Stimulated activated naive CD4-positive, alpha-beta T cell (primary cell): Measurements from ENCODE around the gene KPNA1.

Source experiments
- DNase-seq, 6 experiments: peaks; one replicate each; lab custom pipeline; 2025; lab: John Stamatoyannopoulos, UW

Gene KPNA1

DNA sequence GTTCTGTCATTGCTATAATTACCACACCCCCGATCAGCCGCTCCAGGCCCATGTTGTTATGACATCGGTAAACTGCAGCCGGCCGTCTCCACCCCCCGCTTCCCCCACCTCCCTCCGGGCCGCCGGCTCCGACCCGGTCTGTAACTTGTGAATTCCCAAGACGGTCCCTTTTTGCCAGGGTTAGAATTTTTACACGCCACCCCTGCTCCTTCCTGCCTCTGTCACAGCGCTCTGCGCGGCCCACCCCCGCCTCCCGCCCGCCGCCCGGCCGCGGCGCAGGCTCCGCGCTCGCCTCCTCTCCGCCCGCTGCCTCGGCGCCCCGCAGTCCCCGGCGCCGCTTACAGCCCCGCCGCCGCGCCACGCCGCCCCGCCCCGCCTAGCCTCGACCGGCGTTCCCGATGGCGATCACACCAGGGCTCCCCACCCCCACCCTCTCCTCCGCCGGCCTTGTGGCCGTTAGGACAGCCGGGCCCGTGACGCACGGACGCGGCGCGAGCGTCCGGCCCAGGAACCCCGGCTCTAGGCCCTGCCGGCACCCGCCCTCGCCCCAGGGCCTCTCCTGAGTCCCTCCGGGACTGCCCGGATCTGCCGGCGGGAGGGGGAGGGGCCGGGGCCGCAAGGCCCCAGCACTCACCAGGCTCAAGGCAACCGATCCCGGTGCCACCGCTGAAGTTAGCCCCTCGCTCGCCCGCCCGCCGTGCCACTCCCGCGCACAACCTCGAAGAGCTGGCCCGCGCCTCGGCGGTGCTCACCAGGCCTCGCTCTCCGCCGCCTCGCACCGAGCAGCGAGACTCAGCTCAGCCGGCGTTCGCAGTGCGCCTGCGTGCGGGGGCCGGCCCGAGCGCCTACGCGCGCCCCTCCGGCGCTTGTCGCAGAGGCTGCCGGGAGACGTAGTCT, at the start of gene KPNA1:
KPNA1 (minus strand) TSS at position 817 of the 897 bp plus-strand sequence. CDS start 18,374 bp downstream, outside the sequence.
- DNase-seq = peak; percentile 77 to 89 (median 80)

DNA sequence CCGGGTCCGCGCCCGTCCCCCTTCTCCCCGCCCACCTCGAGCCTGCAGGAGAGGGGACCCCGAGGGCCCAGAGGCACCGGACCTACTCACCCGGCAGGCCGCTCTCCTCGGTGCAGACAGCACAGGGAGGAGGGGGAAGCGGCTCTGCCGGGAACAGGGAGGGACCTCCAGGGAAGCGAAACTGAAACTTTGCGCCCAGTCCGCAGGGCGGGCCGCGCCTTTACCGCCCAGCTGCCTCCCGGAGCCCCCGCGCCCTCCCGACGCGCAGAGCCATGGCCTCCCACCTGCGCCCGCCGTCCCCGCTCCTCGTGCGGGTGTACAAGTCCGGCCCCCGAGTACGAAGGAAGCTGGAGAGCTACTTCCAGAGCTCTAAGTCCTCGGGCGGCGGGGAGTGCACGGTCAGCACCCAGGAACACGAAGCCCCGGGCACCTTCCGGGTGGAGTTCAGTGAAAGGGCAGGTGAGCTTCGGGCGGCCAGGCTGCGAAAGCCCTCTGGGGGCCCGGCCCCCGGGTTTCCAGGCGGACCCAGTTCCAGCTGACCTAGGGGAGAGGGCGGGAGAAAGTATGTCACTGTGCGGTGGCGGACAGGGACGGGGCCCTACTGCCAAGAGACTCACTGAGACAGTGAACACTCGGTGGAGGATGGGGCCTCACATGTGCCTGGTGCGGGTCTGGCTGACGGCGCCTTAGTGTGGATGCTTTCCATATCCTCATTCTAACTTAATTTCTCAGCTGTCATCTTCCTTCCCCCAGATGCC, 49.6 kb upstream of the KPNA1 start, which contains the start of the genes DTX3L and PARP9:
DTX3L (plus strand) TSS at position 184 of the 758 bp plus-strand sequence; CDS start at position 273, 89 bp downstream.
PARP9 (minus strand) TSS at position 146 of the 758 bp plus-strand sequence. CDS start 4,680 bp downstream, outside the sequence.
- DNase-seq = peak; percentile 62 to 83 (median 72)

DNA sequence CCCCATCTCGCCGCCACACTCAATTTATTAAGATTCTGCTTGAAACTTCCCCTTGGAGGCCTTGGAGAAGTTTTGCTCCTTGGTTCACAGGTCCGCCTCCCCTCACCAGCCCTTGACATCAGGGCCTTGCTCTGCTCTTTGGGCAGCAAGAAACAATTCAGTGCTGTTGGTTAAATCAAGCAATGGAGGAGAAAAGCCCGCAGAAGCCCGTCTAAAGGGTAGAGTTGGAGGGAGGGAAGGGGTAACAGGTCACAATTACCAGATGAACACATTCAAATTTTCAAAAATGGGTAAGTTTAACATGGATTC, 48.9 kb upstream of the KPNA1 start:
- no peak for DNase-seq

DNA sequence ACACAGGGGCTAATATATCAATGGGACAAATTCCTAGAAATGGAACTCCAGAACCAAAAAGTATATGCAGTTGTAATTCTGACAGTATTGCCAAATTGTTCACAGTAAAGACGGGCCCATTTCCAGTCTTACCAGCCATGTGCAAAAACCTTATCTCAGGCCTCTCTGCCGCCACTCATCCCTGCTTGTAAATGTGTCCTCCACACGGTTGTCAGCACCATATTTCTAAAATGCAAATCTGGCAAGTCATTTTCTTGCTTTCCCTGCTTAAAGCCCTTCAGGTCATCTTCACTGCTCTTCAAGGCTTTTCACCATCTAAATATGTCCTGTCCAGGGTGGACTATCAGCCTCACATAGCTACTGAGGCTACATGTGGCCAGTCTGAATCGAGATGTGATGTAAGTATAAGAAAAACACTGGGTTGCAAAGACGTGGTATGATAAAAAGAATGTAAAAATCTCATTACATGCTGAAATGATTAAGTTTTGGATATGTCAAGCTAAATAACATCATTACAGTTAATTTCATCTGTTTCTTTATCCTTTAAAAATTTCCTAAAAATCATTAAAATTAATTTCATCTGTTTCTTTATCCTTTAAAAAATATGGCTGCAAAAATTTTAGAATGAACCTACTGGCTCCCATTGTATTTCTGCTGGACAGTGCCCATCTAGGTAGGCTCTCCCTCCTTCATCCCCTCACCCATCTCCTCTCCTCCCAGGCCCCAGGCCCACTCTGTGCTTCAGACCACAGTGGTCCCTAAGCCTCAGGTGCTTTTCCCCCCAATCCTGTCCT, 48.4 kb upstream of the KPNA1 start:
- no peak for DNase-seq

DNA sequence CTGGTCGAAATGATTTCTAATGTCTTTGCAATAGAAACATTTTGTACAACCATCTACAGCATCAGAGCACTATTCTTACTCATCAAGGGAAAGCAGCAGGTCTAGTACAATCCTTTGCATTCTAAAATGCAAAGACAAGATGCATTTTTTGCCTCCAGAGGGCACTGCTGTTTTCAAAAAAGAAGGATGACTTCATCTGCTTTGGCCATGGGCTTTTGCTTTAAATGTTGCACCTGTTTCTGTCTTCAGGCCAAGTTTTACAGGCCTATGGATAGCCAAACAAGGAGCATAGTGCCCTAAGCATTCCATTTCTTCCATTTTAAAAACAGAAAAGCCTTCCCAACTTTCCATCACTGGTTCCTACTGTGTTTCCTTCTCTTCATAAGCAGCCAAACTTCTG, 45.9 kb upstream of the KPNA1 start:
- DNase-seq = peak in 5 of 6 experiments; percentile 16 to 70 (median 51)

DNA sequence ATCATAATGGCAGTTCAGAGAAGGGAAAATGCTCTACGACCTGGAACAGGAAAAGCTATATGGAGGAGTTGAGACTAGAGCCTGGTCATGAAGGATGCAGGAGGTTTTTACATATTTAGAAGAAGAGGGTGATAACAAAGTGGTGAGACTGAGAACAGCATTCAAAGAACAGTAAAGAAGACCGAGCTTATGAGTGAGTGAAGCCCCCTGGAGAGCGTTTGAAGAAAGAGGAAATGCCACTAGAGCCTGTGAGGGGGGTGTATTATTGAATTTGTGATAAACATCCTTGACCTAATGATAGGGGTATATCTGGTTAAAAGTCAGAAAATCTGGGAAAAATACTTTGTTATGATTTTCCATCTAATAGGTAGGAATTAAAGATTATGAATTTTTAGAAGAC, 45.2 kb upstream of the KPNA1 start:
- no peak for DNase-seq

DNA sequence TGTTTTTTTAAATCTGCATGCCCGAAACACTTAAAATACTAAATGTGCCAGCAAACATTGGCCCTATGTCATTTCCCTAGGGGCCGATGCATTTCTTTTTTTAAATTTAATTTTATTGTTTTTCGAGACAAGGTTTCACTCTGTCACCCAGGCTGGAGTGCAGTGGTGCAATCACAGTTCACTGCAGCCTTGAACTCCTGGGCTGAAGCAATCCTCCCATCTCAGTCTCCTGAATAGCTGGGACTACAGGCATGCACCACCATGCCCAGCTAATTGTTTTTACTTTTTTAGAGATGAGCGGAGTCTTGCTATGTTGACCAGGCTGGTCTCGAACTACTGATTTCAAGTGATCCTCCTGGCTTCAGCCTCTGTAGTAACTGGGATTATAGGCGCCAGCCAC, 43.9 kb upstream of the KPNA1 start:
- DNase-seq = no peak

DNA sequence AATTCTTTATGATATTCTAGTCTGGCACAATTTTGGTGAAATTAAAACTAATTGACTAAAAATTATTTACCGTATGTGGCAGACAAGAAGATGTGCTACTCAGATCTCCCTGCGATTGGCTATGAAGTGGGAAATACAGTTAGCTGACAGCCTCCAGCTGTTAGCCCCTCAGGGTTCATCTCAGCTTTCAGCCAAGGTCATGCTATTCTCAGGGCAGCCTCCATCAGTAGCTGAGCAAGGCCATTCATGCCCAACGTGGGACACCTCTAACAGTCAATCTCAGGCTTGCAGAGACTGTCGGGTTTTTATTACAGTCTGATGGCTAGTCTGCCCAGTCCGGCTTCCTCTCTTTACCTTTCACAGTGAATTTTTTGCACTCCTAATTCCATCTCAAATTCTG, 42.6 kb upstream of the KPNA1 start:
- DNase-seq = no peak

DNA sequence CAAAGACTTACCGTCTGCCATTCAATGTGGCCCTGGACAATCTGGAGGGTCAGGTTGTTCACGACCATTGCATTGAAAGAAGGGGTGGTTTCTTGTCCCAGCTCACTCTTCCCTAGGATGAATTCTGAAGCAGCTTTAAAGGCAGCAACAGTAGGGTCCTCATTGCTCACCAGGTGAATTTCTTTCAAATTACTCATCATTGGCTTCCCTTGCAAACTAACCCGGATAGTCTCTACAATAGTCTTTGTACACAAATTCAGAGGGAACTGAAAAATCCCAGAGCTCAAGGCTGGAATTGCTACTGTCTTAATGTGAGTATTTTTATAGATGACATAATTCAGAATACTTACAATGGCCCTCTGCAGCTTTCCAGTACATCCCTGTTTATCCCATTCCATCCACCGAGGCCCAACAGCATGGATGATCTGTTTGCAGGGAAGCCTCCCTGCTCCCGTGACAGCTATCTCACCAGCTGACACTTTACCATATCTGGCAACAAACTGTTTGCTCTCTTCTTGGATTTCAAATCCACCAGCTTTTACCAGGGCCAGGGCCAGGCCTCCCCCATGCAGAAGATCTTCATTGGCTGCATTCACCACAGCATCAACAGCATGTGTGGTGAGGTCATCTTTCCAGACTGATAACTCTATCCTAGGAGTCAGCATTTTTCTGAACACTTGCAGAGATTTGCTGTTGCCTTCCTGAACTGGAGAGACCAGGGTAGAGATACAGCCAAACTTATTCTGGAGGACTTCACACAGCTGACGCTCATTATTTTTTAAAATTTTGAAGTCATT, 40.7 kb upstream of the KPNA1 start:
- no peak for DNase-seq

DNA sequence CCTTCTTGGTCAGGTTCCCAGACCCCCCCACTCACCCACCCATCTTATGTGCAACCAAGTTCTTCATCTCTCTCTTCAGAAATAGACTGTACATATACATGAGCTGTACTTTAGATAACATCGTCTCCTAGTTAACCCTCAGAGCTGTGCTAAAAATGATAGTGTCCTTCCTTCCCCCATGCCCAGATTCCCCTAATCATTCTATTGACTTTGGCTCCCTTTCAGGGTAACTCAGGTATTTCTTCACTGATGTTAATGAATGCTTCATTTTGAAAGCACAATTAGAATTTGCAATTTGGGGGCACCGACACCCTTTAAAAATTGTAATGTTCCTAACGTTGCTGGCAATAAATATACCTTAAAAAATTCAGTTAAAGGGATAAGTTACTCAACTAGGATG, 38.4 kb upstream of the KPNA1 start:
- DNase-seq = no peak

DNA sequence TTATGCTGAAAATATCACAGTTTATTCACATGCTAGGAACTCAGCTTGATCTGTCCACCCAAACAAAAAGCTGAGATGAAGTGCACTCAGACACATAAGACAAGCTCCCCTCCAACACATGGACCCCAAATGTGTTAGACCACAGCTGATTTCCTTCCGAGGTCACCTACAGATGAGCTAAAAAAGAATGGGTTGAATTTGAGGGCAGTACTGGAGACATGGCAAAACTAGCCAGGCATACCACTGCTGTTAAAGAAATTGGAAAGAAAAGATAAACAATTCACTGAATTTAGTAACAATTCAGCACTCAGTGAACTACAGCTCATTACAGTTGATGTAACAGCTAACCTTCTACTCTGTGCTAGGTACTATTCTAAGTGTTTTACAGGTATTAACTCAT, 33.9 kb upstream of the KPNA1 start:
- no peak for DNase-seq

DNA sequence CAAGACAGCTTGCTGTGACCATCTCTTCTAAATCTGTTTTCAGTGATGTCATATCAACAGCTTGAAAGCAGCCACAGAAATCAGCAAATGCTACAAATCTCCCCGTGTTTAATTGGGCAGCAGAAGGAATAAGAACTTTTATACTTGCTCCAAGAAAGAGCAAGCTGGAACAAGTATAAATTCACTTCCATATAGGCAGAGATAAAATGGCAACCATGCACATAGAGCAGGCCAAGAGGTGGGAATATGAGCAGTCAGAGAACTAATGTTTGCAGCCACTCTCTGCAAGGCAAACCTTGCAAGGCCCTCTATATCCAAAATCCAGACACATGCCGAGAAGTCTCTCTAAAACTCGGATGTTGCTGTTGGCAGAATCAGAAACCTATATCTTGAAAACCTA, 33.3 kb upstream of the KPNA1 start:
- DNase-seq = no peak

DNA sequence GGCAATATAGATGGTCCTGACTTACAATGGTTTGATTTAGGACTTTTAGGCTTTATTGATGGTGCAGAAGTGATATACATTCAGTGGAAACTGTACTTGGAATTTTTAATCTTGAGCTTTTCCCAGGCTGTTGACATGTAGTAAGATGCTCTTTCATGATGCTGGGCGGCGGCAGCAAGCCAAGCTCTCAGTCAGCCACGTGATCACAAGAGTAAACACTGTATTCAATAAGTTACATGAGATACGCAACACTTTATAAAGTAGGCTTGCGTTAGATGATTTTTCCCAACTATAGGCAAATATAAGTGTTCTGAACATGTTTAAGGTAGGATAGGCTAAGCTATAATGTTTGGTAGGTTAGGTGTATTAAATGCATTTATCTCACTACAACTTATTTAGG, 31.4 kb upstream of the KPNA1 start:
- DNase-seq = no peak

DNA sequence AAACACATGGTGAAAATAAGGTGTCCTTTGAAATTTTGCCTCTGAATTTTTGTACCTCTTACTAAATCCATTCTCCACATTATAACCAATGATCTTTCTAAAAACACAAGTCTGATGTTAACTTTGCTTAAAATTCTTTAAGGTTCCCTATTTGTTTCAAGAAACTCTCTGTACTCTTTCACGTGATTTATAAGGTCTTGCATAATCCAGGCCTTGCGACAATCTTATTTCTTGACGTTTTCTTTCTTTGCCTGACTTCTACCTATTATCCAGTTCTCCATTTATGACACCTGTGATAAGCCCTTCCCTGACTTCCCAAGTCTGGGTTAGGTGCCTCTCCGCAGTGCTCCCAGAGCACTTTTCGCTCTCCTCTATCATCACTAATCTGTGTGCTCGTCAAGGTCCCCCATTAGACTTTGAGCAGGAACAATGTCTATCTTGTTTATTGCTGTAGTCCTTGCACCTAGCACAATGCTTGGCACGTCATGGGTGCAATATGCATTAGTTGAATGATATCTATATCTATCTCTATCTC, 24.3 kb upstream of the KPNA1 start:
- DNase-seq = no peak

DNA sequence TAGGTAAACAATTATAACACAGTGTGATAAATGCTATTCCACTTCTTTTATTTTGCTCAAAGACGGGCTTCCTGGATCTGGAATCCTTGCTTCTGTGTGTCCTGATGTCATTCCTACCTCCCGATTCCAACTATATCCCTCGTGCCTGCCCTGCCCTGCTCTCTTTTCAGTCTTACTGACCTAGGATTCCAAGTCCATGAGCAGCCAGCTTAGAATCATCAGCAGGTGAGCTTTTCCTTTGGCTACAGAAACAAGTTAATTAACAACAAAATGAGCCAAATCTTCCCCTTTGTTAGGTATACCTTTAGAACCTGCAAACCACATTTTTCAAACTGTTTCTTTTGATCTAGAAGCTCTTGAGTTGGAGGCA, 21.9 kb upstream of the KPNA1 start:
- no peak for DNase-seq

DNA sequence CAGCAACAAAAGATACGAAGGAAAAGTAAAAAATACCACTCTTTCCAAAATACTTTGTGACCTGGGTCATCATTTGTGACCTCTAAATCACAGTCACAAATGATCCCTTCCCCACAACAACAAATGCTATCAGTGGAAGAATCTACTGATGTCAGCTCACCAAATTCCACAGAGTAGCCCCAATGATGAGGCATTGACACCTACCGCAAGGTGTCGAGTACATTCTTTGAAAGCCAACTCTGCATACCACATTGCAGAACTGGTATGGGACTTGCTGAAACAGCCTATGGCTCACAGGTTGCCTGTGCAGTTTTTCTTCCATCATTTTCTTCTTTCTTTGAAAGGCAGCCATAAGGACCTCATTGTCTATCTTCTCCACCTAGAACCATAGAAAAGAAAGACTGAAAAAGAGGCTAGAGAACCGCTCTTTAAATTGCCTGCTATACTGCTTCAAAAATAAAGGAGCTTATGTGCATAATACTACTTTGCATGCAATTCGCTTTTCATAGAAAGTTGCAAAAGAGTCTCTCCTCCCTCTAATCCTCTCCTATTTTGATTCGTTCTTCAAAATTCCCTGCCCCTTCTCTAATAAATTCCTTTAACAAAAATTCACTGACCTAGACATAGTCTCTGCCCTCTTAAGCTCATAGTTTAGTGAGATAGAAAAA, 21.4 kb upstream of the KPNA1 start:
- no peak for DNase-seq

DNA sequence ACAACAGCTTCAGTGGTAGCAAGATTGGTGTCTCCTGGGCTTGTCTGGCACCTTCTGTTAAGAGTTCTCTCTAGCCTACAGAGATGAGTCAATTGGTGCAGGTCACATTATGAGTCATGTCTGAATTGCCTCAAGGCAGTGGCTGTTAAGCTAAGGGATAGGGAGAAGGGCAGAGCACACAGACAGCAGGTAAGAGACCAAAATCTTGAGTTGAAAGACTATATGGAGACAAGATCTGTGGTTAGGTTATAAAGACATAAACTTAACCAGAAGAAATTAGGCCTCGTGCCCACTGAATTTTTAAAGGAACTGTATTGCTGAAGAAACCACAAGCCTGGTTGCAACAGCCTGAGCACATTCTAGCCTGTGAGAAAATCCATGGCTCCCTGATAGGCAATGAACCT, 19.2 kb upstream of the KPNA1 start:
- DNase-seq = no peak

DNA sequence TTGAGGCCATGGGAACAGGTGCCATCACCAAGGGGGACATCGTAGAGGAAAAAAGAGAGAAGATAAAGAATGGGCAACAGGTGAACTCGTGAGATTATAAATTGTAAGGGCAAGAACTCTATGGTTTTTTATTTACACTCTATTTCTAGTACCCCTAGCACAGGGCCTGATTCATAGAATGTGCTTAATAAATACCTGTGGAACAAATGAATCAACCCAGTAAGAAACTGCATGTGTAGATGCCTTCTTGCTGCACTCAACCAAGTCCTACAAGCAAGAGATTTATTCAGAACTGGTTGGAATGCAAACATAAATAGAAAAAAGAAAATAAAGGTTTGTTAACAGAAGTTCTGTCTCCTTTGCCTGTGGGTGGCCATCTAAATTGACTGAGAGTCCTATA, 18.7 kb upstream of the KPNA1 start:
- DNase-seq = no peak

DNA sequence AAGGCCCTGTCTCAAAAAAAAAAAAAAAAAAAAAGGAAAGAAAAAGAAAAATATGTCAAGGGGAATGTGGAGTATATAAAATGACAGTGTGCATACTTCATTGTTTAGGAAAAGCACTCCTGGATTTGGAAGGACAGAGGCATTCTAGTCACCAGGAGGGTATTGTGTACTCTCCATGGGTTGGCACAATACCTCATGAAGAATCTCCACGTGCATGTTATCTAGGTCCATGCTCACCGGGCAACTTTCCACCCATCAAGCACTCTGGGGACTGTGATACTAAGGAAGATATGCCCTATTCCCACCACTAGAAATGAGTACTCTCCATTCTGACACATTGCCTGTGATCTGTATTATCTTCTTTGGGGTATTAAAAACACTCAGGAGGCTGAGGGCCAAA, 15.4 kb upstream of the KPNA1 start:
- DNase-seq = no peak

DNA sequence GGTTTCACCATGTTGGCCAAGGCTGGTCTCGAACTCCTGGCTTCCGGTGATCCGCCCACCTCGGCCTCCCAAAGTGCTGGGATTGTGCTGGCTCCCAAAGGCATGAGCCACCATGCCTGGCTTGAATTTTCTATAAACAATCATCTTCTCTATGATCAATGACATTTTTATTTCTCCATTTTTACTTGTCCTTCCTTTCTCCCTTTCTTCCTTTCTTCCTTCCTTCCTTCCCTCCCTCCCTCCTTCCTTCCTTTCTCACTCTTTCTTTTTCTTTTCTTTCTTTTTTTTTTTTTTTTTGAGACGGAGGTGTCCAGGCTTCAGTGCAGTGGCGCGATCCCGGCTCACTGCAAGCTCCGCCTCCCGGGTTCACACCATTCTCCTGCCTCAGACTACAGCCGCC, 8.6 kb upstream of the KPNA1 start:
- no peak for DNase-seq

DNA sequence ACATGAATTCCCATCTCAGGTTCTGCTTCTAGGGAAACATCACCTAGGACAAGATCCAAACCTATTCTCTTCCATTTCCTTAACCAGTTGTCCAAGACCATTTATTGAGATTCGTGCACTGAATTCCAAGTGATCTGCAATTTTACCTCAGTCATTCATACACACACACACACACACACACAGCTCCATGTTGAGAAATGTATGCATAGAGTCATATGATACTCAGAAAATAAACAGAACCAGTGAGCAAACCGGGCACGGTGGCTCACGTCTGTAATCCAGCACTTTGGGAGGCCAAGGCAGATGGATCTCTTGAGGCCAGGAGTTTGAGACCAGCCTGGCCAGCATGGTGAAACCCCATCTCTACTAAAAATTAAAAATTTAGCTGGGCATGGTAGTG, 6.1 kb upstream of the KPNA1 start:
- DNase-seq = no peak
